ENCODE results near the gene SLC39A11.
"Not testable (repeated sequence)": the region's sequence is repeated elsewhere in the genome, so short reads cannot be mapped to it uniquely, and the experiment has no call there.

The SLC39A11 gene

DNA sequence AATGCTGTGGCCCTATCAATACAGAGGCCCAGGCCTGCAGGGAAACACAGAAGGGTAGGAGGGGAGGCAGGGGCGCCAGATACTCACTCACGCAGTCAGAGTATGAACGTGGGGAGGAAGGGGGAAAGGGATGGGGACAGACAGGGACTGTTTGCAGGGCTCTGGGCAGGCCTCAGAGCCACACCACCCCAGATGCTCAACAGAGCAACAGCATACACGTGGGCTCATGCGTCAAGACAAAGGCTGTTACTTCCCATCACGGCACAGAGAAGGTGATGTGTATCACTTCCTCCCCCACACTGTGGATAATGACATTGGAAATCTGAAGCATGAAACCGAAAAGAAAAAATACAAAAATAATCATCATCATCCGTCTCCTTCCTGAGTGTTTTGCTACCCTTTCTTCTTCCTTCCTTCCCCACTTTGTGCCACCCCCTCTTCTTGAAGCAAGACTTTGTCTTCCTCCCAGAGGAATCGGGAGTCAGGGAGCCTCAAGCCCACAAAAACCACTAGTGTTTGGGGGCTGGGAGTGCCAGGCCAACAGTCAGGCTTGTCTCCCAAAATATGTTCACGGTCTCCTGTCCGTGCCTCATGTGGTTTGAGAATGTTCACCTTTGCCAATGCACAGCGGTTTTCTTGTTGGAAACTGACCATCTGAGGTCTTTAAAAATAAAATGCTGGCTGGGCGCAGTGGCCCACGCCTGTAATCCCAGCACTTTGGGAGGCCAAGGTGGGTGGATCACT, 20.1 kb downstream of the SLC39A11 start:
- DNase-seq (ENCODE audit: extremely low read depth in 1 of 2, low read depth in 1 of 2) = no peak

DNA sequence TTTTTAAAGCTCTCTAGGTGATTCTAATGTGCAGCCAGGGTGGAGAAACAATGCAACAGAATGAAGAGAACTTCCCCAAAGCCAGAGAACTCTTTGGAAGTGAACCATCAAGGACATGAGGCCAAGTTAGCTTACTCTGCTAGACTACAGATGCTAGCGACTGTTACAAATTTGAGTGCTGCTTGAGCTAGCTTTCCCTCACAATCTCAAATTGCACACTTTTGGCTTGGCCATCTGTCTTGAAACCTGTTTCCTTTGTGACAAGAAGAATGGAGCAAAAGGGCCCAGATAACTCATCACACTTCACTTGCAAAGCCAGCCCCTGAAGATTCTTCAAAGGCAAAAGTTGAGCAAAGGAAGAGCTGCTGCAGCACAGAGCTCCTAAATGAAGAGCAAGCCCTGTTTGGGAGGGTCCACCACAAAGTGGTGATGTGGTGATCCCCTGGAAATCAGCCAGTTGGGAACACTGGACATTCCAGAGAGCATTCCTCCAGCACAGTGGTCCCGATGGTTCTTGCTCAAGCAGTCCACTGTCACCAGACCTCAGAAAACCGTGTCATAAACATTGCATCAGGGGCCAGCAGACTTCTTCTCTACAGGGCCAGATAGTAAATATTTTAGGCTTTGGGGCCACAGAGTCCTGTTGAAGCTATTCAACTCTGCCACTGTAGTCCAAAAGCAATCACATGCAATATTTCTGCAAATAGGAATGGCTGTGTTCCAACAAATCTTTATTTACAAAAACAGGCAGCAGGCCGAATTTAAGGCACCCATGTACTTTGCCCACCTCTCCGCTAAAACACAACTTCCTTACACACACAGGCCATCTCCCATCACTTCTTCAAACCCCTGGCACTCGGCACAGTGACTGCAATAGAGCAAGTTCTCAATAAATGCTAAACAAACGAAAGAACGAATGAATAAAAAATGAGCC, 21.2 kb downstream of the SLC39A11 start:
- no peak for DNase-seq (ENCODE audit: extremely low read depth in 1 of 2, low read depth in 1 of 2)

DNA sequence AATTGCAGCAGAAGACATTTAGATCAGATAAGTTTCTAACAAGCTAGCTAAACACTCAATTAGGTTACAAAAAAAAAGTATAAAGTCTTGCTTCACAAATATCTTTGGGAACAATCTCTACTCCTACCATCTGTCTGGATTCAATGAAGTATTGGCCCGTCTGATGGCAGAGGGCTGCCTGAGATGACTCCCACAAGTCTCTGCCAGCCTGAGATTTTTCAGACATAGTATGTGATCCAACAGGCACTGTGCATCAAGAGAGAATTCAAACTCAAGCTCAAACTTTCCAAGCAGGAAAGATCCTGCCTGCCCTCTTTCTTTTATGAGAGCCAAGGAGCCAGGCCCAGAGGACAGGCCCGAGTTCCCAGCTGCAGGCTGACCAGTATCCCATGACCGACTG, 22.6 kb downstream of the SLC39A11 start:
- DNase-seq (ENCODE audit: extremely low read depth in 1 of 2, low read depth in 1 of 2) = no peak

DNA sequence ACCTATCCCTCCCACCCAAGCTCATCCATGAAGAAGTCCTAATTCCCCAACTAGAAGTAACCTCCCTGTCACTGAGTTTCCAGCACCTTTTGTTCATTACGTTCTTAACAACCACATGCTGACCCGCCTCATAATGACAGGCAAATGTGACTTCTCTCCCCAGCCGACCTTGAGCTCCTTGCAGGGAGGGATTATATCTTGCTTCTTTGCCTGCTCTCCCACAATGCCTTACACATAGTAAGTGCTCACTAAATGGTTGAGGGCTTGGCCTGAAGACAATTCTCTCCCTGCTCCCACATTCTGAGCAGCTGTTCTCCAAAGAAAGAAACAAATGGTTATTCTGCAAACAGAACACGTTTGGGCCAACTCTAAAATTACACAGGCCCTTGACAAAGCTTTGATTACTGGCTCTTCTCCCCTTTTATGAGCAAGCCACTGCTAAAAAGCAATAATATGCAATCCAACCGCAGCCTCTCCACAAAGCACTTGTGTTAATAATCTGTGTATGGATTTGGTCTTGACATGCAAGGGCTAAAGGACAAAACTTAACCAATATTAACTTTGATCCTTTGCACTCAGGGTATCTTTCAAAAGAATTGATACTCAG, 23.2 kb downstream of the SLC39A11 start:
- no peak for DNase-seq (ENCODE audit: extremely low read depth in 1 of 2, low read depth in 1 of 2)

DNA sequence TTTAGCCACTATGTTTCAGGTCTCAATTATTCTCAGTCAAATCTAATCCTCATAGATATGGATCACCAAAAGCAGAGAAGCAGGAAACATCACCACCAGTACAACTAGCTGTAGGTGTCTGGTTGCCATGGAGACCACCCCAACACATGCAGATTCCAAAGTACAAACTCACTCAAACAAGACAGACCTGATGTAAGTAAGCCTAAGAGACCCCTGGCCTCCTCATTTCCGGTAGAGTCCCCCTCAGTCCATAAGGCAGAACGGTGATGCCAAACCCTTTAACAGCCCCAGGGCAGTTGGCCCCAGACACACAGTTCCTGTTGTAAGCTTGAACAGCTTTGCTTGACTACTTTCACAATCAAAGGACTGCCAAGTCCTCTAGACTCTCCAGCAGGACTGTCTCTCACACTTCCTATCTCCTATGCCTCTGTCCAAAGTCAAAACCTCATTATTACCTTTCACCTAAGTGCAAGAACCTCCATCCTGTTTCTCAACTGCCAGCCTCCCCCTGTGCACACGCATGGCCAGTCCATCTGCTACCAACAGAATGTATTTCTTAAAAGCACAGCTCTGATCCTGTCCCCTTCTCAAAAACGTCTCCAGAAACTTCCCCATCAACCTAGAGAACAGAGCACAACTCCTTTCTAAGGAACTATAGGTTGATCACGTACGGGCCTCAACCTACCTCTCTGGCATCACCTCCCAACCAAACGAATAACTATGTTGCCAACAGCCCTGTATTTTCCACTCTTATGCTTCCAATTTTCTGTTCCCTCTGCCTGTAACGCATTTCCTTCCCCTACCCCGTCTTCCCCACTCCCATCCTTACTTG, 23.9 kb downstream of the SLC39A11 start:
- no peak for DNase-seq (ENCODE audit: extremely low read depth in 1 of 2, low read depth in 1 of 2)

DNA sequence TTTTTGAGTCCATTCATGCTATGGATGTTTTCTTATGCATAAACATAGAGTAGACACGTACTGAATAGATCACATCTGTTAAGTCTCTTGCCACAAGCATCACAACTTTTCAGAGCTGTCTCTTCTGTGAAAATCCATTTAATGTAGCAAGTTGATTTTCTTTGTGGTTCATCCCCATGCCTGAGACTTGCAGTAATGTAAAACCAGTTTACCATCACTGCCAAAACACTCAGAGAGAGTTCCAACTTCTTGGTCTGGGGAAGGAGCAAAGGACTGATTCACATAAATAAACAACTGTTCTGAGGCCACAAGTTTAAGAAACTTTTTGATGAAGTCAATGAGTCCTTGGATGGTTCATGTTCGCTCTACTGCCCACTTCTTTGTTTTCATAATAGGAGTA, 24.8 kb downstream of the SLC39A11 start:
- DNase-seq (ENCODE audit: extremely low read depth in 1 of 2, low read depth in 1 of 2) = not testable (repeated sequence)

DNA sequence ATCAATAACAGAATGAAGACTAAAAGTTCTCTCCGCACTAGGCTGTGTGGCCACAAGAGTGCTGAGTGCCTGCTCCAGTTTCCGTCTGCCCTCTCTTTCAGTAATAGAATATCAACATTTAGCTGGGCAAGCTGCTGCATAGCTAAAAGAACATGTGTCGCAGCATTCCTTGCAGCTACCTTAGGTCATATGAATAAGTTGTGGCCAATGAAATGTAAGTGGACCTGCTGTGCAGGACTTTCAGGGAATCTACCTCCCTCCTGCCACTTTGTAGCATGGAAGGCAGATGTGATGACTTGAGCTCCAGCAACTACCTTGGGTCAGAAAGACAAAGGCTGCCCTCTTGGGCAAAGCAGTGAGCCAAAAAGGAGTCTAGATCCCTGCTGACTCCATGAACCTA, 25.4 kb downstream of the SLC39A11 start:
- DNase-seq (ENCODE audit: extremely low read depth in 1 of 2, low read depth in 1 of 2) = no peak

DNA sequence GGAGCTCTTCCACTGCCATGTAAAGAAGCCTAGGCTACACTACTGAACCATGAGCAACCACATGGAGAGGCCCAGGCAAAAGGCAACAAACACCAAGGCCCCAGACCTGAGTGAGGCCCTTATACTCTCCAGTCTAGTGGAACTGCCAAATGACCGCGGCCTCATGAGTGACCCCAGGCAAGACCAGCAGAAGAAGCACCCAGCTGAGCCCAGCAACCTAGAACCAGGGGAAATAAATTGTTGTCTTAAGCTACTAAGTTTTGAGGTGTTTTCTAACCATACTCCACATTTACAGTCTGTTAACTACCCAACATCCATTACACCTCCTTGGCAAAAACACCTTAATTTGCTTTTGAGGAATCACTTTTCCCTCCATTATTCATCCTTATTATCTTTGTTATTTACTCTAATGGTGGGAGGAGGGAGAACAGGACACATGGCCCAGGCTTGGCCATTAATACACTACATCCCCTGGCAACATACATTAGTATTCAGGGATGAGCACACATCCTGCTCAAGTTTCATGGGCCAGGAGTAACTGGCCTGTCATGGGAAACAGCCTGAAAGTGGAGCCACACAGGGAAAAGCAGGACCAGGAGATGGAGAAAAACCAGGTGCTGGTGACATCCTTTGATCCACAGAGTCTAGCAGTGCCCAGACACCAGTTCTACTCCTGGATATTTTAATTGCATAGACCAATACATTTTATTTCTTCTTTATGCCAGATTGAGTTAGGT, 26.2 kb downstream of the SLC39A11 start:
- no peak for DNase-seq (ENCODE audit: extremely low read depth in 1 of 2, low read depth in 1 of 2)

DNA sequence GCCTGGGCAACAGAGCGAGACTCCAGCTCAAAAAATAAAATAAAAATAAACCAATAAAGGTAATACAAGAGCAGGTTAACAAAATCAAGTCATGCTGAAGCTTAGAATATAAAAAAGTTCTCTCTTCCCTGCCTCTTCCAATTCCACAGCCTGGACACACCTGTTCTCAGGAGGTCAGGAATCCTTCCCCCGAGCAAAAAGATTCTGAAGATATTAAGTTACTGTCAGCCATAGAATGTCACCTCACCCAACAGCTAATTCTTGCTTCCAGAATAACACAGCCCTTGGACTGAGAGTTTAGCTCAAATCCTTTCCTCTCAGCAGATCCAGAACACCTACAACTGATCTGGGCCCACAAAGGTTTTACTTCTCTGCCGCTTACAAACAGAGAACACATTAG, 27.1 kb downstream of the SLC39A11 start:
- DNase-seq (ENCODE audit: extremely low read depth in 1 of 2, low read depth in 1 of 2) = no peak

DNA sequence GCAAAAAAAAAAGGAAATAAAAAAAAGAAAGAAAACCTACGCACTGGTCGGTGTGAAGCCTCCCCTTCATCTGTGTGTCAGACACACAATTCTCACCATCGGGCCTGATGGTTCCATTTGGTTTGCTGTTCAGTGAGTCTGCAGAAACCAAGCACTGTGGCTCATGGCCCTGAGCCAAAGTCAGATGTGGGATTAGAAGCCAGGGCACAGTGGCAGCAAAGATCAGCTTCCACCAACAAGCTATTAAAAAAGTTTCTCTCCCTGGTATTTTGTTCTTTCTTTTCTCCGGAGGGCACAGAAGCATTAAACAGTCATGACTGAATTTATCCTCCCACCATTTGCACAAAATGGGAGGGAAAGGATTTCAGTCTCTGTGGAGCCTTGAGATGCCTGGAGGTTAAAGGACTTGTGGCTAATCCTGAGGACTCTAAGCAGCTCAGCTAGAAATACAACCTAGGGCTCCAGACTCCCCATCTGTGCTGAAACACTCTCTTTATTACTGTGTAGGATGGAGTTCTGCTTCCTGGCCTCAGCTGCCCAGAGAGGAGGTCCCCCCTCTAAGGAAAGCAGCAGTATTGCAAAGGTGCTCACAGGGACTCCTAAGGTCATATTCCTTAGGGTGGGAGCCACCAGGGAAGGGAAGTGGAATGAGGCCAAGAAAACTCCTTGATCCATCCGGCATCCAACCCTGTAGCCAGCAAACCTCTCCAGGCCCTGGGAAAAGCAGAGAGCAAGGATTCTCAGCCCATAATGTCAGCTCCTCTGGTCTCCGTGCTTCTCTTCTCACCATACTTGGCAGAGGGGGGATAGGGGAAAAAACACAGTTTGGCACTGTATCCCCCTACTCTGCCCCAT, 28.2 kb downstream of the SLC39A11 start:
- no peak for DNase-seq (ENCODE audit: extremely low read depth in 1 of 2, low read depth in 1 of 2)

DNA sequence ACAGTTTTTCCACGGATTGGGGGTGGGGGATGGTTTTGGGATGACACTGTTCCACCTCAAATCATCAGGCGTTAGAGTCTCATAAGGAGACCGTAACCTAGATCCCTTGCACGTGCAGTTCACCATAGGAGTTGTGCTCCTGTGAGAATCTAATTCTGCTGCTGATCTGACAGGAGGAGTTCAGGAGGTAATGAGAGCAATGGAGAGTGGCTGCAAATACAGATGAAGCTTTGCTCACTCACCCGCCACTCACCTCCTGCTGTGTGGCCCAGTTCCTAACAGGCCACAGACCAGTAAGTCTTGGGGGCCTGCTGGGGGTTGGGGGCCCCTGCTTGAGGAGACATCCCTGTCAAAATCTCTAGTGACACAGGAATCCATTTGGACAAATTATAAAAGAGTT, 29.8 kb downstream of the SLC39A11 start:
- no peak for DNase-seq (ENCODE audit: extremely low read depth in 1 of 2, low read depth in 1 of 2)

DNA sequence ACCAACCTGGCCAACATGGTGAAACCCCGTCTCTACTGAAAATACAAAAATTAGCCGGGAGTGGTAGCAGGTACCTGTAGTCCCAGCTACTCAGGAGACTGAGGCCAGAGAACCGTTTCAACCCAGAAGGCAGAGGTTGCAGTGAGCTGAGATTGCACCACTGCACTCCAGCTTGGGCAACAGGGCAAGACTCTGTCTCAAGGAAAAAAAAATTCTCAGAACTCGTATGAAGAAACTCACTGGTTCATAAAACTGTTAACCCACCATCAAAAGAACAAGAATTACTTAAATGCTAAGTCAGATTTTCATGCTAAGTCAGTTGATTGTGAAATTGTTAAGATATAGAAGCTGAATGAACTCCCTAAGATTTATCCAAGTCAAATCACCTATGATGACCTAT, 31.3 kb downstream of the SLC39A11 start:
- DNase-seq (ENCODE audit: extremely low read depth in 1 of 2, low read depth in 1 of 2) = no peak

DNA sequence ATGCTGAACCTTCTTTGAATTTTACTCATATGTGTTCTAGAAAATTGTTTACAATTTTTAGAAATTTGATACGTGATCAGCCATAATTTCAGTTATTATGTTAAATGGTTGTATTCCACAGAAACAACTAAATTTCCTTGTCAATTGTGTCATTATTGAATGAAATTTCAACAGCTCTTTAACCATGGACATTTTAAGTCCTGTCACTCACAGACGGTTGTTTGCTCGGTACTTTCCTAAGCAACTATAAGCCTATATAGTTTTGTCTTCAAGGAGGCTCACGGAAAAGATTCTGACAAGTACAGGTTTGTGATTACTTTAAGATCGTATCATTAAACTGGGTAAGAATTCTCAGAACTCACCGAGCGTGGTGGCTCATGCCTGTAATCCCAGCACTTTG, 31.8 kb downstream of the SLC39A11 start:
- DNase-seq (ENCODE audit: extremely low read depth in 1 of 2, low read depth in 1 of 2) = no peak

DNA sequence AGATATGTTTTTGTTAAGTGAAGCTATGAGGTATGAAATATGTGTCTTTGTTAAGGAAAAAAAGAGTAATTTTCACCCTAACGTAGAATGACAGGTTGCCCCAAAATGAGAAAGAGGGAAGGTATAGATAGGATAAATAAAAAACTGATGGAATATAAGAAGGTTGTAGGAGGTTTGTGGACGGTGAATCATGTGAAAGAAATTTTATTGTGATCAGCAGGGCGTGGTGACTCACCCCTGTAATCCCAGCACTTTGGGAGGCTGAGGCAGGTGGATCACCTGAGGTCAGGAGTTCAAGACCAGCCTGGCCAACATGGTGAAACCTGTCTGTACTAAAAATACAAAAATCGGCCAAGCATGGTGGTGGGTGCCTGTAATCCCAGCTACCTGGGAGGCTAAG, 32.8 kb downstream of the SLC39A11 start:
- DNase-seq (ENCODE audit: extremely low read depth in 1 of 2, low read depth in 1 of 2) = not testable (repeated sequence)

DNA sequence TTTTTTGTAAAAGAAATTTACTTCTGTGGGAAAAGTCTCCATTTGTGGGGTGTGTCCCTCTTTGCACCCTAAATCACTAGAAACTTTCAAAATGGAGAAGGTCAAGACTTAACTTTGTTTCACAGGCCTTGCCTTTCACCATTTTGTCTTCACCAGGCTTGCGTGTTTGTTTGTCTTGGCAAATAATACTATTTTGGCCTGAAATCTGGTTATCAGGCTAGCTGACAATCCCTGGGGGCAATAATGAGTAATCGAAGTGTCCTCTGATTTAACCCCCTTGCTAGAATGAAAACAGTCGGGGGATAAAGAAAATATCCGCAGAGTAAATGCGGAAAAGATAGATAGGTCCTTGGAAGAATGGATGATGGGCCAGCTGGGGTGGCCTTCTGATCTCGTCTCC, 34.5 kb downstream of the SLC39A11 start:
- no peak for DNase-seq (ENCODE audit: extremely low read depth in 1 of 2, low read depth in 1 of 2)

DNA sequence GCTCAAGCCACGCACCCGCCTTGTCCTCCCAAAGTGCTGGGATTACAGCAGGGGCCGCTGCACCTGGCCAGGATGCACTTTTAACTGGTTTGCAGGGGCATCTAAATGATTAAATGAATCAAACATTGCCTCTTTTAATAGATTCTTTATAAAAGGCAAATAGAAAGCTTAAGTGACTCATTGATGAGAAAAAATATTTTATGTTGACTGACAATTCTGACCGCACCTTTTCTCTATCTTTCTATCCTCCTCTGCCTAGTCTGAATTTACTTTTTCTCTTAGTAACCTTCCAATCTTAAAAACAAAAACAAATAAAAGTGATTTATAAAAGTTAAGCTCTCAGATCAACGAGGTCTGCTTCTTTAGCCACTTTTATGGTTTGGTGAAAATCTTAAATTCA, 35.3 kb downstream of the SLC39A11 start:
- no peak for DNase-seq (ENCODE audit: extremely low read depth in 1 of 2, low read depth in 1 of 2)

DNA sequence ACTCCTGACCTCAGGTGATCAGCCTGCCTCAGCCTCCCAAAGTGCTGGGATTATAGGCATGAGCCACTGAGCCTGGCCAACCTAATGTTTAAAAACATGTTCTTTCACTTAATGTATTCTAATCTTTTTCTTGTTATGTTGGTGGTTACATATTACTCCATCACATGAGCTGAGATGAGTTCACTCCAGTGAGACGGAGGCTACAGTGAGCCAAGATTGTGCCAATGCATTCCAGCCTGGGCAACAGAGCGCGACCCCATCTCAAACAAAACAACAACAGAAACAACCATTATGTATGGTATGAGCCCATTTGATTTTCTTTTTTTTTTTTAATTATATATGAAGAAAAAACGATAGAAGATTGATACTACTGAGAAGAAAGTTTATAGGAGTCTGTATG, 39.6 kb downstream of the SLC39A11 start:
- no peak for DNase-seq (ENCODE audit: extremely low read depth in 1 of 2, low read depth in 1 of 2)

DNA sequence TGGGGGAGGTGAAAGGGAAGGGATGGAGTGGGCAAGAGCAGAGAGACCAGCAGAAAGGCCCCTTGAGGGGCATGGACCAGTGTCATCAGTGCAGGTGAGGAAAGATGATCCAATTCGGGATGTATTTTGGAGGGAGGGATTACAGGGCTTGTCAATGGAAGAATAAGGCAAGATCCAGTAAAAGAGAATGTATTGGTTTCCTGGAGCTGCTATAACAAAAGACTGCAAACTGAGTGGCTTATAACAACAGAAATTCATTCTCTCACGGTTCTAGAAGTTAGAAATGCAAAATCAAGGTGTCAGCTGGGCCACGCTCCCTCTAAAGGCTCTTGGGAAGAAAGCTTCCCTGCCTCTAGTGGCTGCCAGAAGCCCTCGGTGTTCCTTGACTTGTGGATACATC, 41.7 kb downstream of the SLC39A11 start:
- DNase-seq (ENCODE audit: extremely low read depth in 1 of 2, low read depth in 1 of 2) = no peak

DNA sequence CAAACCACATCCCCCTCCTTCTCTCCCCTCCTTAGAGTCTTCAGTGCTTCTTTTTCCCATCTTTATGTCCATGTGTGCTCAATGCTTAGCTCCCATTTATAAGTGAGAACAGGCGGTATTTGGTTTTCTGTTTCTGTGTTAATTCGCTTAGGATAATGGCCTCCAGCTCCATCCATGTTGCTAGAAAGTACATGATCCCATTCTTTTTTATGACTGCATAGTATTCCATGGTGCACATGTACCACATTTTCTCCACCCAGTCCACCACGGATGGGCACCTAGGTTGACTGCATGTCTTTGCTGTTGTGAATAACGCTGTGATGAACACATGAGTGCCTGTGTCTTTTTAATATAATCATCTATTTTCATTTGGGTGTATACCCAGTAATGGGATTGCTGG, 44.3 kb downstream of the SLC39A11 start:
- no peak for DNase-seq (ENCODE audit: extremely low read depth in 1 of 2, low read depth in 1 of 2)

All from stimulated activated CD8-positive, alpha-beta memory T cell treated with anti-CD3 and anti-CD28 coated beads, Interleukin-7, amount 100 ng/mL, for 48 hours (primary cell).